ENCODE measurements around the gene RALGPS1. TPM values are rescaled to one million over a fixed set of nuclear protein-coding genes. Genes with fewer than 3 reads are reported as not detected.
A peak's percentile ranks its signal among the peaks of the same experiment; 100 is the strongest.

Gene RALGPS1
- polyA plus RNA-seq, 1 experiment, result 1.7 TPM

- H3K27me3 ChIP-seq (ENCODE audit: control insufficient read depth, insufficient read depth, low read length), result no peaks in the 10 kb centered on the region
- ChIA-PET CTCF (interaction anchor here (0.8 to 1.1 kb wide), 2 partner anchors 16 to 44 kb away, joined by 3 read pairs; no protein-coding TSS in a partner anchor), POLR2A (no interaction called here)
- no peaks in the 10 kb centered on the region for H3K36me3 ChIP-seq (ENCODE audit: control insufficient read depth, insufficient read depth, low read length)
- 0 out of 2 replicates have a peak, but pooled peaks have one; percentile 9 for TF ChIP-seq CTCF (IDR thresholded peaks at IDR 0.05; ENCODE audit: insufficient read depth, low read depth, low read length)
- peak; percentile 61 for DNase-seq (ENCODE audit: low read depth)
- H3K4me3 ChIP-seq (ENCODE audit: low read depth, low read length), result no peak overlapping the region
Measured at GRCh38 chr9:127154390-127155191, 240.0 kb downstream of the RALGPS1 start.

- no peak for DNase-seq (ENCODE audit: low read depth)
- no peak for TF ChIP-seq CTCF (IDR thresholded peaks at IDR 0.05; ENCODE audit: insufficient read depth, low read depth, low read length)
- Histone ChIP-seq H3K36me3 (ENCODE audit: control insufficient read depth, insufficient read depth, low read length) (no peaks in the 10 kb centered on the region), H3K4me3 (ENCODE audit: low read depth, low read length) (no peak overlapping the region), H3K27me3 (ENCODE audit: control insufficient read depth, insufficient read depth, low read length) (no peaks in the 10 kb centered on the region)
- ChIA-PET POLR2A (no interaction called here), CTCF (interaction anchor here (0.8 kb wide), 1 partner anchor 15 kb away, joined by 3 read pairs; no protein-coding TSS in a partner anchor)
Measured at GRCh38 chr9:127155314-127155960, 240.9 kb downstream of the RALGPS1 start.

- Histone ChIP-seq H3K4me3 (ENCODE audit: low read depth, low read length) (no peak overlapping the region), H3K36me3 (ENCODE audit: control insufficient read depth, insufficient read depth, low read length) (no peaks in the 10 kb centered on the region), H3K27me3 (ENCODE audit: control insufficient read depth, insufficient read depth, low read length) (no peaks in the 10 kb centered on the region)
- POLR2A ChIA-PET, result no interaction called here
- CTCF ChIA-PET, result interaction anchor here (1.1 kb wide), 1 partner anchor 224 kb away, joined by 3 read pairs; no protein-coding TSS in a partner anchor
- TF ChIP-seq CTCF (IDR thresholded peaks at IDR 0.05; ENCODE audit: insufficient read depth, low read depth, low read length), result no peak
- DNase-seq (ENCODE audit: low read depth), result no peak
Measured at GRCh38 chr9:127158786-127159324, 244.3 kb downstream of the RALGPS1 start.

- ChIA-PET CTCF (interaction anchor here (1.0 to 3.4 kb wide), 4 partner anchors 26 to 225 kb away, joined by 3 to 14 read pairs (median 4); no protein-coding TSS in a partner anchor), POLR2A (no interaction called here)
- H3K4me3 ChIP-seq (ENCODE audit: low read depth, low read length), result no peak overlapping the region
- DNase-seq (ENCODE audit: low read depth), result no peak
- peak; percentile 55 for TF ChIP-seq CTCF (IDR thresholded peaks at IDR 0.05; ENCODE audit: insufficient read depth, low read depth, low read length)
- H3K36me3 ChIP-seq (ENCODE audit: control insufficient read depth, insufficient read depth, low read length), result no peaks in the 10 kb centered on the region
- no peaks in the 10 kb centered on the region for H3K27me3 ChIP-seq (ENCODE audit: control insufficient read depth, insufficient read depth, low read length)
Measured at GRCh38 chr9:127159325-127159801, 244.8 kb downstream of the RALGPS1 start.

Measured in BJ (cell line).